Stimulated activated CD4-positive, alpha-beta T cell treated with anti-CD3 and anti-CD28 coated beads, Interleukin-15, amount 100 ng/mL, for 24 hours (primary cell): ENCODE results near the gene ADM.

ENCODE experiments used
- DNase-seq: peaks from one replicate; pipeline ENCODE4 v3.0.0-alpha.2; 2020

Gene ADM

DNA sequence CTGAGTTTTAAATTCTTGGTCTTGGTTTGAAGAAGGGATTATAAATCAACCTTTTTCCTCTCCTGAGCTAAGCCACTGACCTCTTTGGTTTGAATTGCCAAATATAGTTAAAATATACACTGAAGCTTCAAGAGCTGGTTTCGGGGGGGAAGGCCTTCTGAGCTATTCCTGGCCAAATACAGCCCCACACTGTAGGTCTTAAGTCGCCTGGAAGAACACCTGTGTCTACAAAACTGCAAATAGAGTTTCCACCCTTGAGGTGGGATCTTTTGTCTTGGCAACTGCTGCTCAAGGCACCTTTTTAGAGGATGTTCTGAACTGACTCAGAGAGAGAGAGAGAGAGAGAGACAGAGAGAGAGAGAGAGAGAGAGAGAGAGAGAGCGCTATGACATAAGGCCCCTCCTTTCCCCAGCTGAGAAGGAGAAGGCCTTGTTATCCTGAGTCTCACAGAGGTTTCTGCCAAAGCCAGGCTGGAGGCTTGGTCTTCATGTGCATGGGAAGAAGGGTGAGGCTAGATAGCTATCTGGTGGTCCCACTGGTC is 5.5 kb downstream of the ADM start:
- DNase-seq: no peak

DNA sequence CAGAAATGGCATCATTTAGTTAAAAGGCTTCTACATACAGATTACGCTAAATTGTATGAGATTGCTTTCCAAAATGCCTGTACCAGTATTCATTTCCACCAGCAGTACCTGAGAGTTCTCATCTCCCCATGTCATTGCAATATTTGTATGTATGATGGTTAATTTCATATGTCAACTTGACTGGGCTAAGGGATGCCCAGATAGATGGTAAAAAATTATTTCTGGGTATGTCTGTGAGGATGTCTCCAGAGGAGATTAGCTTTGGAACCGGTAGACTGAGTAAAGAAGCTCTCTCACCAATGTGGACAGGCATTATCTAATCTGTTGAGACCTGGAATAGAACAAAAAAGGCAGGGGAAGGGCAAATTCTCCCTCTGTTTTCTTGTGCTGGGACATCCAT is 6.9 kb downstream of the ADM start:
- no peak for DNase-seq

DNA sequence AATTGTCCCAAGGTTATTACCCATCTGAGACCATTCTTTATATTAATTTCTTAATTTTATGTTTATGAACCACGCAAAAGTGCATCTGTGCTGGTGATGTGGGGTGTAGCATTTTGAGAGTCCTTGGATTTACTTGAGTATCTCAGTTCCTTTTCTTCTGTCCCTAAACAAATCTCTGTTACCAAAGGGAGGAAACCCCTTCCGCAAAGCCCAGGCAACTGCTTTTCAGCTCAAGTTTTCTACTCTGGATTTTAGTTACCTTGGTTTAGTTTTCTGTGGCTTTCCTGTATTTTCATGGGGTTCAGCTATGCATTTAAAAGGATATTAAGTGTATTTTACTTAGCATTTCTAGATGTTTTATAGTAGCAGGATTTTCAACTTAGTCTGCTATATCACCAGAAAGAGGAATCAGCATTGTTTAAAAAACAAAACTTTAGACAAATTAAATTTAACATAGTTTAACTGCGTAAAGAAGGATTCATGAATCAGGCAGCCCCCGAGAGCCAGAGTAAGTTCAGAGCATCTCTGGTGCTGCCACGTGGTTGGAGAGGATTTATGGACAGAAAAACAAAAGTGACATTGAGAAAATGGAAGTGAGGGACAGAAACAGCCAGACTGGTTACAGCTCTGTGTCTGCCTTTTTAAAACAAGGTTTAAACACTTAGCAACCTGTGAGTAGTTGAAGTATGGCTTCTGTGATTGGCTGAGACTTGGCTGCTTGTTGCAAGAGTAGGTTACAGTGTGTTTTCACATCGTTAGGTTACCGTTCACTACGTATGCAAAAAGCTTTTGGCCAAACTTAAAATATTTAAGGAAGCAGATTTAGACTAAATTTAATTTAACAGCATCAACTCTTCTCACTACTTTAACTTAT is 9.6 kb downstream of the ADM start:
- DNase-seq: no peak

DNA sequence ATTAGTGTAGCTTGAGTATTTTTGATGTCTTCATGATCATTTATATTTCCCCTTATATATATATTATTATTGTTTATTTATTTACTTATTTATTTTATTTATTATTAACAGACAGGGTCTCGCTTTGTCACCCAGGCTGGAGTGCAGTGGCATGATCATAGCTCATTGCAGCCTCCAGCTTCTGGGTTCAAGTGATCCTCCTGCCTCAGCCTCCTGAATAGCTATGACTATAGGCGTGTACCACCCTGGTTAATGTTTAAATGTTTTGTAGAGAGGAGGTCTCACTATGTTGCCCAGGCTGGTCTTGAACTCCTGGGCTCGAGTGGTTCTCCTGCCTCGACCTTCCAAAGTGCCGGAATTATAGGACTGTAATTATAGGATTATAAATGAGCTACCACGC is 10.2 kb downstream of the ADM start:
- no peak for DNase-seq

DNA sequence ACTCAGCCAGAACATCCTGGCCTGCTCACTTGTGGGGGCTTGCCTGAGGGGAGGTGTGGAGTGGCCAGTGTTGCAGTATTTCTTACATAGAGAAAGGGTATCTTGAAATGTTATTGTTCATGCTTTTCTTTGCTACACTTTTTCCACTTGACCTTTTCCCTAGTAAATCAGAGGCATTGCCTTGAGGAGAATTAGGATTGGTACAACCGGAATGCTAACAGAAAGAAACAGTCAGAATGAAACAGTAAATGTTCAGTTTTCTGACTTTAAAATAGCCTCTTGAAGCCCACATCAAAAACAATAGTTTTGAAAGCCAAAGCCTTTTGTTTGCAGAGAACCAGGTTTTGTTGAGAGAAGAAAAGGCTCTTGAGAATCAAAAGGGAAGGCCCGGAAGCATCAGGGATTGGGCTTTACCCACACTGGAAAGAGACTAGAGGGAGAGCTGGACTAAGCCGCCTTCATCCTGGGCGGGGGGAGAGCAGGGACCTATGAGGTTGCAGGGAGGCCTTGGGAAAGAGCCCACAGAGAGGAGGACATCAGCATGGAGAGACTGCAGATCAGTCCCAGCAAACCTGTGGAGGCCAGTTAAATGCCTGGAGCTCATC is 12.4 kb downstream of the ADM start:
- no peak for DNase-seq

DNA sequence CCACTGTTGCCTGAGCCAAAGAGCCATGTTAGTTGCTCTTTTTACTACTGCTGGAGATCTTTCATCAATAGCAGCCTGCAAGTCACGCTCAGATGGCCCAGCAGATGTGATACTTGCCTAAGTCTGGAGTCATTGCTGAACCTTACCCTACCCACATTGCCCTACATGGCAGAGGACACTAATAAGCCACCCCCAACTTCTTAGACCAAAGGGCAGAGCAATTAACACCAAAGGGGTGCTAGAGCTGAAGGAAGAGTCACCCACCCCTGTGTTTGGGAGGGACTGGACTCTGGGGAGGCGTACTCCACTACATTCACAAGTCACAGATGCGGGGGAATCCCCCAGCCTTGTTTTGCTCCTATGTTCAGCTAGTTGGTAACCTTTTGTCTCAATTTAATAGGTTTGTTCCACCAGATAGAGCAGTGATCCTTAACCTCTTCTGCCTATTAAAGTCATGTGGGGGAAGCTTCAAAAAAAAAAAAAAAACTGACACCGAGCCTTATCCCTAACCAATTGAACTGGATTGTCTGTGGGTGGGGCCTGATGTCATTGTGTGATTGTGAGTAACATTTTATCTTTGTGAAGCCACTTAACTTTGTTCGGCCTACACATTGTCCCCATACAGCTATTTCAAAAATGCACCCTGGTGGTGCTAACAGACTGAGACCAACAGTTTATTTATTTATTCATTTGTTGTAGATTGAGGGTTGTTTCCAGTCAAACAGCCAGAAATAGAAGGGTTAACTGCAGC is 13.1 kb downstream of the ADM start:
- no peak for DNase-seq

DNA sequence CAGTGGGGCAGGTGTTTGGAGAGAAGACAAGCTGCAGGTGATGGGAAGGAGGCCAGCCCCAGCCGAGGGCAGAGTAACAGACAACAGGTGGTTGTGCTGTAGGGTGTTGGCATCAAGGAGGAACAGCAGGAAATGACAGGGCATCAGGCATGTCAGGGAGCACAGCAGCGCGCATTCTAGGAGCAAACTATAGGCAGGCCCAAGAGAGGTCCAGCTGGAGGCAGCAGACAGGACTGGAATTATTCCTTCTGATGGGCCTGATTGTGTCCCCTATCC is 13.6 kb downstream of the ADM start:
- DNase-seq: no peak

DNA sequence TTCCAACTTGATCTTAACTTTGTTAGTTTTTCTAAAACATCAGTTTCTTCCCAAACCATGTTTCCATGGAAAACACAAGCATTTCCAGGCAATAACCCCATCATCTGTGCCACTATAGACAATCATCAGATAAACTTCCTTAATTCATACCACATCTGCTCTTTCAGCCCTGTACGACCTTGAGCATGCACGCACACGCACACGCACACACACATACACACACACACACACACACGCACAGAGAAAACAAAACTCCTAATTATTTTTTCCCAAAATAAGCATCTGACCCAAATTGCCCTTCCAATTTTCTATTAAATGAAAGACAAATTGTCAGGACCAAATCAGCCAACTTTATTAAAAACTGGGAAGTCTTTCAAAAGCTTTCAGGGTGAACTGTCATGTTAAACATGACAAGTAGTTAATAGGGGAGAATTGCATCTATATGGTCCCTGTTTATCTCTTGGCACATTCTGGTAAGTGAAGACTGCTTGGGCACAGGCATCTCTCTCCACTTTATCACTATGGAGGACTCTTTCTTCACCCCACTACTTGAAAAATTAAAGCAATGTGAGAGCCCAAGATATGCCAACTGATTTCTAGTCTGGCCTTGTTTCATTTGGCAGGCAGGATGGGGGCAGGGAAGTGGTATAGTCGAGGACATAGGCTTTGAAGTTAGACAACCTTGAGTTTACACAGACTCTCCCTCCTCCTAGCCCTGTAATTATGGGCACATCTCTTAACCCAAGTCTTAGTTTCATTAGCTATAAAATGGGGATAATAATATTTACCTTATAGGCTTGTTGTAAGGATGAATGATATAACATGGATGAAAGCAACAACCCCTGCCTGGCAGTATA is 15.1 kb downstream of the ADM start:
- no peak for DNase-seq

DNA sequence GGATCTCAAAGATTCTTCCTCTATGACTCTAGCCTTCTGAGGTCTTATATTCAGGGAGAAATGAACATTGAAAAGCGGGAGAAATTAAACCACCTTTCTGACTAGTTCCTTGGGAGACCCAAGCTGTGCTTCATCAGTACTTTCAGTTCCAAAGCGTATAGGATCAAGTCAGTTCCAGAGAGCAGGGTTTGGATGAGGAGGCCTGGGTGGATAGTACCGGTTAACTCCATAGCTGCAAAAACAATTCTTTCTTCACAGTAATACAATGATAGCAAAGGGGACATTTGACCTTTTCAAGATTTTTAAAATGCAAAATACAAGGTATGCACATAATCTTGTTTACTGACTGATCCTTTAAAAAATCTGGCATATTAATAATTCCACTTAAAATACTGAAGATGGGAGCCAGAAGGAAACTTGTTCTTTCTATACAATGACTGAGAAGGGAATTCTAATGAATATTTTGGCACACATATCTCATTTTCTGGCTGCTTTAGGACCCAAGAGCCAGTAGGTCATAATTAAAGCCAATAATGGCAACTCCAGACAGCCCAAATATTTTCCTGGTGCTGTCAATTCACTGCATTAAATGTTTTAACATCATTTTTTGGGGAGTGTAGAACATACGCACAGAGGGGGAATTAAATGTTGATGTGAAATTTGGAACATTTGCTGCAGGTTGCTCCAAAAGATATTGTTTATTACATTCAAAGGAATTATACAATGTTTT is 16.0 kb downstream of the ADM start:
- no peak for DNase-seq

DNA sequence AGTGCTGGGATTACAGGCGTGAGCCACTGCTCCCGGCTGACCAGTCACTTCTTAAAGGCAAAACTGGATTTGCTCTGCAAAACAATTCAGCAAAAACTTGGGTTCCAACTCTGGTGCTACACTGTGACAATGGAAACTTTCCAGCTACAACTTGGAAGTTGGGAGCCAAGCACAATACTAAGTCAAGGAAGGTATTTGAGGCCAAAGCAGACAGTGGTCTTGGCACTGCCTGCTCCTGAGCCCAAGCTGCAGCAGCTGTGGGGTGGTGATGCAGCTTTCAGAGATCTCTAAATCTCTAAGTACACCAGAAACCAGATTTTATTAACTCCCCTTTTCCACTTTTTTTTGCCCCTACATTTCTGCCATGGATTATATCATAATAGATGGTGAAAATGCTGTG is 17.5 kb downstream of the ADM start:
- no peak for DNase-seq

DNA sequence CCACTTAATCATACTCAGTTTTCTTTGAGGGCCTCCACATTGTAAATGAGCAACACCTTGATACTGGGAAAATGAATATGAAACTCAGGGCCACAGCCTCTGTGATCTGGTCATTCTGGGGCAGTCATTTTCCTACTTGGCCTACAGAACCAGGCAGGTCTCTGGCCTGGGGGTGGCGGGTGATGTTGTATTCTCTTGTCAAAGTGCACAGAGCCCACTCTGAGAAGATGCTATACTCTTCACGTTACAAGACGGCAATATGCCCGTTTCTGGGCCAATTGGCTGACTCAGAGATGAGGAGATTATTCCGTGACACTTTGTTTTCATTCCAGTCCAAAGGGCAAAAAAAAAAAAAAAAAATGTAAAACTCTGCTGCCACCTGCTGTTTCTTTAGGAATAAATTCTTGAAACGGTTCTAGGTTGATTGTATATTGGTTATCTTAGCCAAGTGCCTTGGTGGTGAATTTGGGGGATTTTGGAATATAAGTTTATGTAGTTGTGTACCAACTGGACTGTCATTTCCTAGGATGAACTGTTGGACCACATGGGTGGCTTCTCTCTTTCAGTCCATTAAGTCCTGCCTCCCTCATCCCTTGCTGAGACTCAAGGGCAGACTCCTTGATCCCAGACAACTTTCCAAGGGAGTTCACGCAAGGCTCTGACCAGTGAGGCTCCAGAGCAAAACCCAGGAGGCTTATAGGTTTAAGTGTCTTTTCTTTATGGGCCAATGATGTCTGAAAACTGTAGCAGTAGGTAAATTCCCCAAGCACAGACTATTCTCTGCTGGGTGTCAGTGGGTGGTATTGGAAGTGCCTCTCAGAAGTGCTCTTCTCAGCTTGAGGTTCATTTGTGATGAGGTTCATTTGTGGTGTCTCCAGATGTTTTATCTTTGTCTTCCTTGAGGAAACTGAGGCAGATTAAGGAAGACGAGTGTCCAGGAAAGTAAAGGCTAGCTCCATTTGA is 18.2 kb downstream of the ADM start:
- peak; percentile 54 for DNase-seq

DNA sequence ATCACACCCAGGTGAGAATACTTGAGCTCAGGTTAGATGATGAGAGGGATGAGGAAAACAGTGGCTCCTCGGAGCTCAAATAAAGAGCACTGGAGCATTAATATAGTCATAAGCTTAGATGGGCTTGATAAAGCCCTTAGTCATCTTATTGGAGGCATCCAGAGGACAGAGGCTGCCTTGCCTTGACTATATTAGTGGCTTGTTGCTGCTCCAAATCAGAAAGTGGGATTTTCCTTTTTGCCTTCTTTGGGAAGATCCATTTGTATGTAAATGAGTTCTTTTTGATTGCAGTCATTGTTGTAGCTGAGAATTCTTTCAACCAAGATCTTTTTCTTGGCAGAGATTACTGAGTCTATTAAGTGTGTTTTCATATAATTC is 18.9 kb downstream of the ADM start:
- no peak for DNase-seq

DNA sequence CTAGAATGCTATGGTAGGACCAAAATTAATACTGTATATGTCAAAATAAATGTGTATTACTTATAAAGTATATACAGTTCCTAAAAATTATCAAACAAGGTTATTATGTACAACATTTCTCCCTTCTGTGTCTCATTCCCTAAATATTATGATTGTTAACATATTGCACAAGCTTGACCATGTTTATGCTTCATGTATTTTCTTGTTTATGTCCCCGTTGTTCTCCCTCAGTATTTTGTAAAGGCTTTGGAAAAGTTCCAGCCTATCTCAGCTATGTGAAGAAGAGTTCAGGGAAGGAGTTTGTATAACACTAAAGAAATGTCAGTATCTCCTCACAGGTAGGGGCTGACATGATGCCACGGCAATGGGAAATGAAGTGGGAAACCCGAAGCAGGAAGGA is 19.6 kb downstream of the ADM start:
- DNase-seq: no peak

DNA sequence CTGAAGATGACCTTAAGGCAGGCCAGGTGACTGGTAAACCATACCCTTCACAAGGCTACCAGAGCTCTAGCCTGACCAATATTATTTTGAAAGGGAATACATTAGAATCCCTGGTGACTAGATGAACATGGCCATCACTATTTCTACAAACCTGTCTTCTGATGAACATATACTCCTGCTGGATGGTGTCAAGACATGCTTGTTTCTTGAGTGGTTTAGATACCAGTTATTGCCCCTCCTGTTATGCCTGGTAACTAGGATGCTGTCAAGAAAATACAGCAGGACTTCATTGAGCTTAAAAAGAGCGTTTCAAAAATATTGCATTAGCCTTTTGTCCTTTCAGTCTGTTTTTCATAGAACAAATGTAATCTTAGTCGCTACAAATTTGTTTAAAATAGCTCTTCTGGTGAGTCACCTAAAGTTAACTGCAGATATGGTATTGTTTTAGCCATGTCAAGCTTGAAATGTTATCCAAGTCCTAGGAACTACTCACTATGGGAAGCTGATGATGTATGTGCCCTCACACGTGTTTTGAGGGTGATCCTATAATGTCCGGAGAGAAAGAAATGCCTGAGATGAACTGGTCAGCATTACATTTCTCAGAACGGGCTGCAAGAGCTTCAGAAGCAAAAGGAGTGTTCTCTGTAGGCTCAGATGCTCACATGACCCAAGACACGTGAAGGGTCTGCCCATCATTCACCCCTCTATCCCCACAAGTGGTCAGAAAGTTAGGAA is 20.6 kb downstream of the ADM start:
- no peak for DNase-seq

DNA sequence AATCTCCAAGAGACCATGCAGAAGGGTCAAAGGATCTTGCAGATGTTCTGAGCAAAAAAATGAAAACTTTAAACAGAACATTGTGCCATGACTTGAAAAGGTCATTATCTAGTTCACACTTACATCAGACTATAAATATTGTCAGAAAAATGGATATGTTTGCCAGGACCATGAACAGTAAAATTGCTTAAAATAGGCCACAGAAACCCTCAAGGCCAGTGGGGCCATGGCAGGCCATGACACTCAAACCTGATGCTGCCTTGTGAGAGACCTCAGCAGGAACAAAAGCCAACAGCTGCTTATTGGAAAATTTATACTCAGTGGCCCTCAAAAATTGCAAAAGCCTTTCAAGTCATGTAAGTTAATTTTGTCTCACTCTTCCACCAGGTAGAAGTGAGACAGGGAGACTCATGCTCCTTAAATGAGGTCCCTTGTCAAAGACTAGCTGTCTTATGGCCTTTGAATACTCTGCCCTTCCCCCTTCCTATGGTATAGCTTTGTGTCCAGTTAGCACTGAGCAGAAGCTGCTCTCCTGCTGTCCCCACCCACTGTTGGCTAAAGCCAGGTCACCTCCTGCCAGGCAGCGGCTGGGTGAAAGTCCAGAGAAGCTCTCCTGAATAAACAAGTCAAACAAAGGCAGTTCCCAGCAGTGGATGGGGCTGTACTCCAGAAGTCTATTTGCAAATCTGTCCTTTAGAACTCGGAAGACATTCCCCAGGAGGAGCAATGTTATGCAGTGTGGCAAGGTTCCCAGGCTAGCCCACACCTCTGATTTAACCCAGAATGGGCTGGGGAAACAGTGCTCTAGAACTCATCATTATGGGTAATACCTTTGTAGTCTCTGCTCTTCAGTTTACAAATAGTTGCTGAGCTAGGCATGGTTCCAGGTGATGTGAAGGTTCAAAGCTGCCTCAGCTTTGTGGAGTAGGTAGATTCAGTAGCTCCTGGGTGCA is 21.4 kb downstream of the ADM start:
- no peak for DNase-seq

DNA sequence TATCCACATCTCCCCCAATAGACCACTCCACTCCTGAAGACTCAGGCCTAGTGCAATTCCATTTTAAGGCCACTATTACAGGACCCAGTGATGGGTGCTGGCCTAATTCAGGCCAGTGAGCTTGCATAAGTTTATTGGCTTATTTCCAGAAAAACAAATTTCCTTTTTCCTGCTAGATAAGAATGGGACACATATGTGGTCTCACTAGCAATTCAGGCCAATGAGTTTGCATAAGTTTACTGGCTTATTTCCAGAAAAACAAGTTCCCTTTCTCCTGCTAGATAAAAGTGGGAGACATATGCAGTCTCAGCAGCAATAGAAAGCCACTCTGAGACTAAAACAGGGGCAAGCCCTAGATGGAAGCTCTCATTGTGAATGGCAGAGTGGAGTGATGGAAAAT is 22.4 kb downstream of the ADM start:
- DNase-seq: no peak

DNA sequence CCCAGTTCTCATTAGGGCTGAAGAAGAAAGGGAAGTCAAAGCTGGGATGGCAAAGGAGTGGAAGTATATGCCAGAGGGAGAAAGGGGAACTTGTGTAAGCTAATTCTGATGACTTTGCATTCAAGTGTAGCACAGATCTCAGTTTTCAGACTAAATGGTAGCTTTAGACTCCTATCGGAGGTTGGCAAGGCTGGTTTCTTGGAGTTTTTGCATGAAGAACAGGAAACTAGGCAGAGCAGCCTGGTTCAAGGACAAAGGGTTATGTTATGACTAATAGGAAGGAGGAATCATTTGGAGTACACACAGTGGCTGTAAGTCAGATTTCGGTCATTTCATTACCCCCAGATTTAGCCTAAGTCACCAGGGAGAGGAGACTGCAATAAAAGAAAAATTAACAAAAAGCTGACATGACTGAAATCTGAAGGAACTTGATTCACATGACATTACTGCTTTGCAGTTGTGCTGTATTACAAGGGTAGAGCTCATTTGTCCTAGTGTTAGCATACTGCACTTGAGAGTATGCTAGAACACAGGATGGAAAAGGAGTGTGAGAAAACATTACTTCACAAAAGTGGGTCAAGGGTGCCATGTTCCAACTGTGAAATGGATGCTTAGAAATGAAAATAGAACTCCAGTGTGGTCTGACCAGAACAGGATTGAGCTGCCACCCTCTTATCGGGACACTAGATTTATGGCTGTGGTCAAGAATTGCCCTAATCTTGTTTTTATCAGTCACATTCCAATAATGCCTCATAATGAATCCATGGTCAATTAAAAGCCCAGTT is 23.6 kb downstream of the ADM start:
- DNase-seq: no peak

DNA sequence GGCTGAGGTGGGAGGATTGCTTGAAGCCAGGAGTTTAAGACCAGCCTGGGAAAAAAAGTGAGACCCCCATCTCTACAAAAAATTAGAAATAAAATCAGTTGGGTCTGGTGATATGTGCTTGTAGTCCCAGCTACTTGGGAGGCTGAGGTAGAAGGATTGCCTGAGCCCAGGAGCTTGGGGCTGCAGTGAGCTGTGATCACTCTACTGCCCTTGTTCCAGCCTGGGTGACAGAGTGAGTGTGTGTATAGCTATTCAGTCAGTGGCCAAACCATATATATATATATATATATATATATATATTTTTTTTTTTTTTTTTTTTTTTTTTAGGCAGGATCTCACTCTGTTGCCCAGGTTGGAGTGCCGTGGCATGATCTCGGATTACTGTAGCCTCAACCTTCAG is 24.5 kb downstream of the ADM start:
- DNase-seq: no peak
